NOMO-1 (cell line): ENCODE results near the gene HEBP2.
A peak's percentile ranks its signal among the peaks of the same experiment; 100 is the strongest.

ENCODE experiments used
- DNase-seq, 2 experiments: peaks; one replicate each; lab custom pipeline; 2025; ENCODE audit not compliant: unreplicated experiment in 2 of 2; lab: John Stamatoyannopoulos, UW

HEBP2 gene

GRCh38 chr6:138396709-138397108 is 7.3 kb upstream of the HEBP2 start:
- DNase-seq = no peak

GRCh38 chr6:138397128-138398122 is 6.6 kb upstream of the HEBP2 start:
- no peak for DNase-seq

- DNase-seq = no peak
Measured at GRCh38 chr6:138400326-138400725, 3.7 kb upstream of the HEBP2 start.

GRCh38 chr6:138401960-138402837 is 1.8 kb upstream of the HEBP2 start:
- no peak for DNase-seq

- no peak for DNase-seq
Measured at GRCh38 chr6:138402838-138403187, 1.2 kb upstream of the HEBP2 start.

- DNase-seq = peak; percentile 11 to 61
Measured at GRCh38 chr6:138403324-138403800, 661 bp upstream of the HEBP2 start.

- DNase-seq = peak in 1 of 2 experiments; percentile 13
Measured at GRCh38 chr6:138404666-138405337, 779 bp downstream of the HEBP2 start.

- no peak for DNase-seq
Measured at GRCh38 chr6:138405816-138406413, 1.9 kb downstream of the HEBP2 start.

- peak; percentile 32 to 57 for DNase-seq
Measured at GRCh38 chr6:138406443-138406842, 2.4 kb downstream of the HEBP2 start.

GRCh38 chr6:138410048-138410735 is 6.2 kb downstream of the HEBP2 start:
- peak; percentile 6 to 35 for DNase-seq

- DNase-seq = peak; percentile 32 to 67
Measured at GRCh38 chr6:138410972-138411880, 7.2 kb downstream of the HEBP2 start.

GRCh38 chr6:138415125-138415524 is 11.1 kb downstream of the HEBP2 start:
- DNase-seq = no peak

- DNase-seq = no peak
Measured at GRCh38 chr6:138416206-138416605, 12.2 kb downstream of the HEBP2 start.

GRCh38 chr6:138417493-138418117 is 13.6 kb downstream of the HEBP2 start:
- DNase-seq = no peak

- DNase-seq = no peak
Measured at GRCh38 chr6:138418118-138418742, 14.2 kb downstream of the HEBP2 start.

GRCh38 chr6:138419766-138420165 is 15.7 kb downstream of the HEBP2 start:
- no peak for DNase-seq

GRCh38 chr6:138420356-138420755 is 16.3 kb downstream of the HEBP2 start:
- no peak for DNase-seq

GRCh38 chr6:138421089-138421488 is 17.1 kb downstream of the HEBP2 start:
- DNase-seq = no peak
